Measurements from ENCODE around the gene TH.
"Not testable (repeated sequence)": the region's sequence is repeated elsewhere in the genome, so short reads cannot be mapped to it uniquely, and the experiment has no call there.

TH gene

DNA sequence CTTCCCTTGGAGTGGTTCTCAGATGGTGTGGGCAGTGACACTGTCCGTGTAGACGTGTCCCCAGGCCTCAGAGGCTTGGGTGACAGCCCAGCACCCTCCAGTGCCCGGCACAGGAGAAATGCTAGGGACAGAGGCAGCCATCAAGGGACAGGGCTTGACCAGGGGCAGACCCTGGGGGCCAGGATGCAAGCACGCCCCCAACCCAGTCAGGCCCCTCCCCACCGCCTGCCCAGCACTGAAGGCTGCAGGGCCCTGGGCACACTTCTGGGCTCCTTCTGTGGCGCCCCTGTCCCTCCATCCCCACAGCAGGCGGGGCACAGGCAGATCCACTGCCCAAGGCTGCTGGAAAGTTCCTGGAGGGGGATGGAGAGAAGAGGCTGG, 43.5 kb downstream of the TH start:
- DNase-seq = no peak

DNA sequence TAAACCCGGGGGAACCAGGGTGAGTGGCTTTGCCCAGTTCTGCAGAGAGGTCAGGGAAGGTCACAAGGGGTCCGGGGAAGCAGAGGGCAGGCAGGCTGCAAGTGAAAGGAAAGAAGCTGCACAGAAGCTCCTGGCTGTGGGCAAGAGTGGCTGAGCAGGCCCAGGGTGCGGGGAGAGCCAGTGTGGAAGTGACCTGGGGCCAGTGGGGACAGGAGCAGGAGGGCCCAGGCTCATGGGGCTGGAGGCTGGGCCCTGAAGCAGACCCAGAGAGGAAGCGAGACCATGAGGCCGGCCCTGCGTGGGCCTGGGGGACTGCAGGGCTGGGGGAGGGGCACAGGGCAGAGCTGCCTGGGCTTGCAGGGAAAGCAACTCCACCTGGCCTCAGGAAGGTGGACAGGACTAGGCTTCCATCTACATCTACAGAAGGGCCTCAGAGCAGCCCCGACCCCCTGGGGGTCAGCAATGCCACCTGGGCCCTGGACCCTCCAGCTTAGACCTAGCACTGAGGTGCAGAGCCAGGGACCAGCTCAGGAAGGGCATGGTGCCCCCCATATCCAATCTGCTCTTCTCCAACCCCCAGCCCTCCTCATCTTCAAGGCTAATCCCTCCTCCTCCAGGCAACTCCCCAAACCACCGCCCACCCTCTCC, 44.0 kb downstream of the TH start:
- DNase-seq = no peak

DNA sequence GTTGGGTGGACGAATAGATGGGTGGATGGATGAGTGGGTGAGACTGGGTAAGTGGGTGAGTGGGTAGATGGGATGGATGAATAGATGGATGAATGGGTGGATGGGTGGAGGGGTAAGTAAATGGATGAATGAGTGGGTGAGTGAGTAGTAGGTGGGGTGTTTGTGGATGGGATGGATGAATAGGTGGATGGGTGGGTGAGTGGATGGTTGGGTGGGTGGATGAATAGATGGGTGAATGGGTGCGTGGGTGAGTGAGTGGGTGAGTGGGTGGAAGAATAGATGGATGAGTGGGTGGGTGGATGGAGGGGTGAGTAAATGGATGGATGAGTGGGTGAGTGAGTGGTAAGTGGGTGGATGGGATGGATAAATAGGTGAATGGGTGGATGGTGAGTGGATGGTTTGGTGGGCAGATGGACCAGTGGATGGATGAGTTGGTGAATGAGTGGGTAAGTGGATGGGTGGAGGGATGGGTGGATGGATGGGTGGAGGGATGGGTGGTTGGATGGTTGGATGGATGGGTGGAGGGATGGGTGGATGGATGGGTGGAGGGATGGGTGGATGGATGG, 45.0 kb downstream of the TH start:
- DNase-seq = no peak

DNA sequence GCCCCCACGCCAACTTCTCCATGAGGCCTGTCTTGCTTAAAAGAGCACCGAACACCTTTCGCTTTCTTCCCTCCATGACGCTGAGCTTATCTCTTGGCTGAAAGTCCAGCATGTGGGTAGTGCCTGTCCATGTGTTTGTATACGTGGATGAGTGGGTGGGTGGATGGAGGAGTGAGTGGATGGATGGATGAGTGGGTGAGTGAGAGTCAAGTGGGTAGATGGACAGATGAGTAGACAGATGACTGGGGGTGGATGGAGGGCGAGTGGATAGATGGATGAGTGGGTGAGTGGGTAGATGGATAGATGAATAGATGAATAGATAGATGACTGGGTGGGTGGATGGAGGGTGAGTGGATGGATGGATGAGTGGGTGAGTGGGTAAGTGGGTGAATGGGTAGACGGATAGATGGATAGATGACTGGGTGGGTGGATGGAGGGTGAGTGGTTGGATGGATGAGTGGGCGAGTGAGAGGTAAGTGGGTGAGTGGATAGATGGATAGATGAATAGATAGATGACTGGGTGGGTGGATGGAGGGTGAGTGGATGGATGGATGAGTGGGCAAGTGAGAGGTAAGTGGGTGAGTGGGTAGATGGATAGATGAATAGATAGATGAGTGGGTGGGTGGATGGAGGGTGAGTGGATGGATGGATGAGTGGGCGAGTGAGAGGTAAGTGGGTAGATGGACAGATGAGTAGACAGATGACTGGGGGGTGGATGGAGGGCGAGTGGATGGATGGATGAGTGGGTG, 46.7 kb downstream of the TH start:
- DNase-seq = not testable (repeated sequence)

DNA sequence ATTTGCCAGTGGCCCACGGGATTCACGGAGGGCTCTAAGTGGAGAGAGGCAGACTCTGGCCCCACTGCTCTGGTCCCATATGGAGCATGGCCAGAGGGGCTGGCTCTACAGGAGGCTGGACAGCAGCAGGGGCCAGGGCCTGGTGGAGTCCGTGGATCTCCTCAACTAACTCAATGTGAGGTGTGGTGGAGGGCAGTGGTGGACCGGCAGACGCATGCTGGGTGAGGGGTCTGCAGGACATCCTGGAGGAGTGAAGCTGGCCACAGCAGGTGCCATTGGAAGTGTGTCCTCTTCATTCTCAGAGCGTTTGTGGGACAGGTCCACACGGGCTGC, 48.0 kb downstream of the TH start:
- DNase-seq = no peak

DNA sequence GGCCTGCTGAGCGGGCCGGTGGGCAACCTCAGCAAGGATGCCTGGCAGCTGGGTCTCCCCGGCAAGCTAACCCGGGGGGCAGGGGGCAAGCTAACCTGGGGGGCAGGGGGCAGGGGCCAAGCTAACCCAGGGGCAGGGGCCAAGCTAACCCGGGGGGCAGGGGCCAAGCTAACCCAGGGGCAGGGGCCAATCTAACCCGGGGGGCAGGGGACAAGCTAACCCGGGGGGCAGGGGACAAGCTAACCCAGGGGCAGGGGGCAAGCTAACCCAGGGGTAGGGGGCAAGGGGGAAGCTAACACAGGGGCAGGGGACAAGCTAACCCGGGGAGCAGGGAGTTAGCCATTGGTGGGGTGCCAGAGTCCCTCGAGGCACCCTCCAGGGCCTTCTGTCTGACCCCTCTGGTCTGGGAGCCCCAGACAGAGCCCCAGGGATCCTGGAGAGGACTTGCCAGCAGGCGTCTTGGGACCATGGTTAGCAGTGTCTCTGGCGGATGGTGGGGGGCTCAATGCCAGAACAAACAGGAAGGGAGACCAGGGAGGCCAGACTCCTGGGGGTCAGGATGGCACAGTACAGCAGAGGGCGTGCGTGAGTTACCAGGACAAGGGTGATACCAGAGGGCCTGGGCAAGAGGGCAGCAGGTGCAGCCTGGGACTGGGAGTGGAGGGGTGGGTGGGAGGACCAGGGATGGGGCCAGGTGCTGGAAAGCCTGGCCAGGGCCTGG, 48.5 kb downstream of the TH start:
- DNase-seq = no peak

DNA sequence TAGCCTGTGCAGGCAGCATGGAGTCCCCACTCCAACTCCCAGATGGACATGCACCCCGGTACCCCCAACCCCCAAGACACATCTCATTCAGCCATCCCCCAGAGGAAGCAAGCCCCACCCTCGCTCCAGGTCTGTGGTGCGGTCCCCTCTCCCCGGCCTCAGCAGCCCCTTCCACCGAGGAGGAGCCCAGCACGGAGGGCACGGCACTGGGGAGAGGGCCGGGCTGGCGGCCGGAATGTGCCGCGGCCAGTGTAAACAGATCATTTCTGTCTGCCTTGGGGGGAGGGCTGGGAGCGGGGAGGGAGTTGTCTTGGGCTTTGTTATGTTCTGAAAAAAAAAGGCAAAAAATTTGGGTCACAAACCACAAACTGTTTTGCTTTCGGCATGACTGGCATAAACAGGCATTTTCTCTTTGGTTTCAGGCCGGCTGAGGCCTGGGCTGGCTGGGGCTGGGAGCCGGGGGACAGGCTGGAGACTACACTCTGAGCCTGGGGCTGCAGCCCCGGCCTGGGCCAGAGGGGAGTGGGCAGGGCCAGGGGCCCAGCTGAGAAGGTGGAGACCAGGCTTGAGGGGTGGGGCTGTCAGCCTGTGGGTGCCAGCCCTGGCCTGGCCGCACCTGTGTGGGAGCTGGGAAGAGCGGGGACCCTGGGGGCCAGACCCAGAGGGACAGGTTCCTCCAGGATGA, 49.3 kb downstream of the TH start:
- DNase-seq = no peak

DNA sequence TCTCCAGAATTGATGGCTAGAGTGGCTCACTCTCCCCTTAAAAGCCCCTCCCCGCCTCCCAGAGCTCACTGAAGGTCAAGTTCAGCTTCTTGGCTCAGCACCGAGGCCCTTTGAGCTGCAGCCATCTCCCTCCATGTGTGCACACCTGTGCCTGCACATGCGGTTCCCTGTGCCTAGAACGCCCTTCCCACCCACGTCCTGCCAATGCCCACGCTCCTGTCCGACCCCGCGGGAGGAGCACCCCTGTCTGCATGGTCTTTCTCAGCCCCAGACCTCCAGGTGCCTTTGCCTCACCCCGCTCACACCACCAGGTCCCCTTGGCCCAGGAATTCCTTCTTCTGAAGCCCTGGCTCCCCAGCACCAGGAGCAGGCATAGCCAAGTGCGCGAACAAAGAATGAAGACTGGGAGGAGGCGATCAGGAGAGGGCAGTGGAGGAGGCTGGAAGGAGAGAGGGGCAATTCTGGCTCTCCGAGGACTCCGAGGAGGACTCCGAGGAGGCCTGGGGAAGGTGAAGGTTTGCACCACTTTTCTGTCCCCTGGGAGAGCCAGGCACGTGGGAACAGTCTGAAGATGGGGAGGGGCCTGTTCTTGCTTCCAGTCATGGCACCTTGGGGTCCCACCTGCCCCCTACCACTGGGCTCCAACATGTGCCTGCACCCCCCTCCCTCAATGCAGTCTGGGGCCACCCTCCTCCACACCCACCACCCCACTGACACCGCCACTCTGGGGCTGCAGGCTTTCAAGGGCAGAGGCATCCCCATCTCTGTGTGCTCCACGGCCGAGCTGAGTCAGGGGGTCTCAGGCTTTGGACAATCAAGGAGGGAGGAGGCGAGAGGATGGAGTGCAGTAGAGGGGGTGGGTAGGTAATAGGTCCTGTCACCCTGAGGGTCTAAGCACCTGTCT, 50.1 kb downstream of the TH start:
- DNase-seq = no peak

DNA sequence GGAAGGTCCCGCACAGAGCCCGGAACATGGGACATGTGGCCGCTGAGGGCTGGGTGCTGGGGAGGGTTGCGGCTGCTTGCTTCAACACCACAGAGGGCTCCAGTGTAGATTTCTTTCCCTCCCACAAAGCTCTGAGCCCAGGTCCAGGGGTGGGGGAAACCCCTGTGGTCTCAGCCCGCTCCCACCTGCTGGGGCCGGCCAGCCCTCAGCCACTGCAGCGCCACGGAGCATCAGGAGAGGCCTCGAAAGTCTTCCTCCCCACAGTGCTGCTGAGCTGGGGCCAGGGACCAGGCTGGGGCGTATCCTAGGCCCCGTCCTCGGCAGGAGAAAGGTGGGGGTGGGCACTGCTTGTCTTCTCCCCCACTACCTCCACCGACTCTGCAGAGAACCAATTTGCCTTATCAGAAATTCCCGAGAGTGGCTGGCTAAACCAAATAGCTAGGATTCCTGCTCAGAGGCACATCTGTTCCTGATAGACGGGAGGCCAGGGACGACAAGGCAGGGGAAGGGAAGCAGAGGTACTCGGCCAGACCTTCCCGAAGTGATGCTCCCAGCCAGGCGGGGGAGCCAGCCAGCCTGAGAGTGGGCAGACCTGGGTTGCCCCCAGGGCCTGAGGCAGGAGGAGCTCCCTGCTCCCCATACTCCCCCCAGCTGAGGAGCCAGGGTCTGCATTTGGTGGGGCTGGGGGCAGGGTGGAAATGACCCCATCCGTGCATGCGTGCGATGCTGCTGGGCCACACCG, 51.1 kb downstream of the TH start:
- DNase-seq = no peak

DNA sequence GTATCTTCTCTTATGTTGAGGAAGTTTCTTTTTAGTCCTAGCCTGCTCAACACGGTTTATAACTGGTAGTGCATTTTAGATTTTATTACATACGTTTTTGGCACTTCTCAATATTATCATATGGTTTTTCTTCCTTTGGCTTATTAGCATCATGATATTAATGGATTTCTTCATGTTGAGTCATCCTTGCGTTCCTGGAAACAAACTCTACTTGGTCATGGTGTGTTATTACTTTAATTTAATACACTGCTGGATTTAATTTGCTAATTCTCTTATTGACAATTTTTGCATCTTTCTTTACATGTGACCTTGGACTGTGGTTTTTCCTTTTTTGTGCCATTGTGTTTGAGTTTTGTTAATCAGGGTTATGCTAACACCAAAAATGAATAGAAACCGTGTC, 52.9 kb downstream of the TH start:
- DNase-seq = no peak

DNA sequence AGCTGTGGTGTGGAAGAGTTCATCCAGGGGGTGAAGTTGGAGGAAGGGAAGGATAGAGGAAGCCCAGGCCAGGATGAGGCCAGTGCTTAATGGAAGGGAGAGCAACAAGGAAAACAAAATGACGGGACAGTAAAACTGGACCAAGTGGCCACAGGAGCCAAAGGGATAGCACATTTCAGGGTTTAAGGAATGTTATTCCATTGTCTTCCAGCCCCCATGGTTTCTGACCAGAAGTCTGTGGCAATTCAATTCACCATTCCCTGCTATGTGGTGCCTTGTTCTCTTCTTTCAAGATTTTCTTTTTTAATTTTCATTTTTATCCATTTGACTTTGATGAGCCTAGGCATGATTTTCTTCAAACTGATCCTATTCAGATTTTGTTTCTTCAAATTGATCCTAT, 54.9 kb downstream of the TH start:
- DNase-seq = no peak

DNA sequence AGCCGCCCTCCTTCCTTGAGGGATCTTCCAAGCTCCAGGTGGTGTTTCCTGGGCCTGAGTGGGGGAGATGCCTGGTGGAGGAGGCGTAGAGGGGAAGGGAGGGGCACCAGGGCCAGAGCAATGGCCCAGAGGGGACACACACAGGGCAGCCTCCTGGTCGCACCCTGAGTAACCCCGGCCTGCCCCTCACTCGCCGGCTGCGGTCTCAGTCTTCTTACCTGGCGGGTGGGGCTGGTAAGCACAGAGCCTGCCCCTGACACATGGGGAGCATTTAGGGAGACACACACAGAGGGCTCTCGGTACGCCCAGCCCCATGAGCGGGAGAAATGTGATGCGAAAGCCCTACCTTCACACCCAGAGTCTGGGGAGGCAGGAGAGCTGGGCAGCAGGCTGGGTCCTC, 56.3 kb downstream of the TH start:
- no peak for DNase-seq

DNA sequence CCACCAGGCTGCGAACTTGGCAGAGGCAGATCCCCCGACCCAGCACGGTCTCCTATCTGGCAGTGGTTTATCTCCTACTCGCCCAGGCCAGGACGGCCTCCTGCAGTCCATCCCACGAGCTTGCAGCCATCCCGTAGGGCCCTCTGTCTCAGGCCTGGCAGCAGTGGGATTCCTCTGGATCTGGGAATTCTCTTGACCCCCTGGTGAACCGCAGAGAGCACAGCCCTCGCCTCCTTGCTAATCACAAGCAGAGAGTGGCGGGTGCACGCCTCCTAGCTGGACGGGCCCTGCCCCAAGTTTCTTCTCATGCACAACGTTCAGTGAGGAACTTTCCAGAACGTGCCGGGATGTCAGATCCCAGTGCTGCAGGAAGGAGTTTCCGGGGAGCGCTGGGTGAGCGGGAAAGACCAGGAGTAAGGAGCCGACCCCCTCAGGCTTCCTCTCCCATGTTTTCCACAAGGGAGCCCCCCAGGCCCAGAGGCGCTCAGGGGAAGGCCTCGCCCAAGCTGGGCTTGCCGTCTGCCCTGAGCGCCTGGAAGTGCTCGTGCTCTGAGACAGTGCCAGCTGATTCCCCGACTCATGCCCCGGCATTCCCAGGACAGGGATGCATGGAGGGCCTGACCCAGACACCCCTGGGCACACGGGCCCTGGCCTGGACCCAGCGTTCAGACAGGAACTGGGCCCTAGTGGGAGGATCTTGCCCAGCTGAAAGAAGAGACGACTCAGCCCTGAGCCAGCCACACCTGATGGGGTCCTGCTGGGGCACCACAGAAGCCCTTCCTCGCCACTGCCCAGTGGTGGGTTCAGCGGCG, 57.0 kb downstream of the TH start:
- no peak for DNase-seq
